ENCODE measurements around the gene SELENOI.

DNA sequence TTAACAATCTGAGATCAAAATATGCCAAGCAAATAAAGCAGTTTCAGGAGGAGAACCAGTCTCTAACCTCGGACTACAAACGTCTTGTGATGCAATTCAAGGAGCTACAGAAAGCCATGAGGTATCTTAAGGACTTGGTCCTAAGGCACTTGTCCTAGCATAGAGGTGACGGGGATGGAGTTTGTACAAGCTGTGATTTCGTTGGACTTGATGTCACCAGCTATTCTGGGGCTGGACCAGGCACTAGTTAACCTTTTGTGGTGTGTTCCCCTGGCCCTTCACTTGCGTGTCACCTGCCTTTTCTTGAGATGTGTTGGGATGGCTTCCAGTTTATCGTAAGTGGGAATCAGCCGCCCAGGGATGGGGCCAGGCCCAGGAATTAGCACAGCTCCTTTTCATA lies 98.3 kb downstream of the SELENOI start:
- TF ChIP-seq EZH2phosphoT487 (IDR thresholded peaks at IDR 0.05; ENCODE audit: unreplicated experiment) (no peak), EZH2 (IDR thresholded peaks at IDR 0.05; ENCODE audit: low read depth, unreplicated experiment) (no peak), JUNB (IDR thresholded peaks at IDR 0.05; ENCODE audit: unreplicated experiment) (no peak), POLR2AphosphoS5 (IDR thresholded peaks at IDR 0.05; ENCODE audit: low read depth) (no peak)
- TF ChIP-seq, protein P1, sequence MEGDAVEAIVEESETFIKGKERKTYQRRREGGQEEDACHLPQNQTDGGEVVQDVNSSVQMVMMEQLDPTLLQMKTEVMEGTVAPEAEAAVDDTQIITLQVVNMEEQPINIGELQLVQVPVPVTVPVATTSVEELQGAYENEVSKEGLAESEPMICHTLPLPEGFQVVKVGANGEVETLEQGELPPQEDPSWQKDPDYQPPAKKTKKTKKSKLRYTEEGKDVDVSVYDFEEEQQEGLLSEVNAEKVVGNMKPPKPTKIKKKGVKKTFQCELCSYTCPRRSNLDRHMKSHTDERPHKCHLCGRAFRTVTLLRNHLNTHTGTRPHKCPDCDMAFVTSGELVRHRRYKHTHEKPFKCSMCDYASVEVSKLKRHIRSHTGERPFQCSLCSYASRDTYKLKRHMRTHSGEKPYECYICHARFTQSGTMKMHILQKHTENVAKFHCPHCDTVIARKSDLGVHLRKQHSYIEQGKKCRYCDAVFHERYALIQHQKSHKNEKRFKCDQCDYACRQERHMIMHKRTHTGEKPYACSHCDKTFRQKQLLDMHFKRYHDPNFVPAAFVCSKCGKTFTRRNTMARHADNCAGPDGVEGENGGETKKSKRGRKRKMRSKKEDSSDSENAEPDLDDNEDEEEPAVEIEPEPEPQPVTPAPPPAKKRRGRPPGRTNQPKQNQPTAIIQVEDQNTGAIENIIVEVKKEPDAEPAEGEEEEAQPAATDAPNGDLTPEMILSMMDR (conservative IDR thresholded peaks at IDR 0.05; ENCODE audit: low read depth in 2 of 2) = no peak
- TF ChIP-seq, protein P2, sequence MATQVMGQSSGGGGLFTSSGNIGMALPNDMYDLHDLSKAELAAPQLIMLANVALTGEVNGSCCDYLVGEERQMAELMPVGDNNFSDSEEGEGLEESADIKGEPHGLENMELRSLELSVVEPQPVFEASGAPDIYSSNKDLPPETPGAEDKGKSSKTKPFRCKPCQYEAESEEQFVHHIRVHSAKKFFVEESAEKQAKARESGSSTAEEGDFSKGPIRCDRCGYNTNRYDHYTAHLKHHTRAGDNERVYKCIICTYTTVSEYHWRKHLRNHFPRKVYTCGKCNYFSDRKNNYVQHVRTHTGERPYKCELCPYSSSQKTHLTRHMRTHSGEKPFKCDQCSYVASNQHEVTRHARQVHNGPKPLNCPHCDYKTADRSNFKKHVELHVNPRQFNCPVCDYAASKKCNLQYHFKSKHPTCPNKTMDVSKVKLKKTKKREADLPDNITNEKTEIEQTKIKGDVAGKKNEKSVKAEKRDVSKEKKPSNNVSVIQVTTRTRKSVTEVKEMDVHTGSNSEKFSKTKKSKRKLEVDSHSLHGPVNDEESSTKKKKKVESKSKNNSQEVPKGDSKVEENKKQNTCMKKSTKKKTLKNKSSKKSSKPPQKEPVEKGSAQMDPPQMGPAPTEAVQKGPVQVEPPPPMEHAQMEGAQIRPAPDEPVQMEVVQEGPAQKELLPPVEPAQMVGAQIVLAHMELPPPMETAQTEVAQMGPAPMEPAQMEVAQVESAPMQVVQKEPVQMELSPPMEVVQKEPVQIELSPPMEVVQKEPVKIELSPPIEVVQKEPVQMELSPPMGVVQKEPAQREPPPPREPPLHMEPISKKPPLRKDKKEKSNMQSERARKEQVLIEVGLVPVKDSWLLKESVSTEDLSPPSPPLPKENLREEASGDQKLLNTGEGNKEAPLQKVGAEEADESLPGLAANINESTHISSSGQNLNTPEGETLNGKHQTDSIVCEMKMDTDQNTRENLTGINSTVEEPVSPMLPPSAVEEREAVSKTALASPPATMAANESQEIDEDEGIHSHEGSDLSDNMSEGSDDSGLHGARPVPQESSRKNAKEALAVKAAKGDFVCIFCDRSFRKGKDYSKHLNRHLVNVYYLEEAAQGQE (IDR thresholded peaks at IDR 0.05; ENCODE audit: unreplicated experiment) = no peak
- TF ChIP-seq, protein P3, sequence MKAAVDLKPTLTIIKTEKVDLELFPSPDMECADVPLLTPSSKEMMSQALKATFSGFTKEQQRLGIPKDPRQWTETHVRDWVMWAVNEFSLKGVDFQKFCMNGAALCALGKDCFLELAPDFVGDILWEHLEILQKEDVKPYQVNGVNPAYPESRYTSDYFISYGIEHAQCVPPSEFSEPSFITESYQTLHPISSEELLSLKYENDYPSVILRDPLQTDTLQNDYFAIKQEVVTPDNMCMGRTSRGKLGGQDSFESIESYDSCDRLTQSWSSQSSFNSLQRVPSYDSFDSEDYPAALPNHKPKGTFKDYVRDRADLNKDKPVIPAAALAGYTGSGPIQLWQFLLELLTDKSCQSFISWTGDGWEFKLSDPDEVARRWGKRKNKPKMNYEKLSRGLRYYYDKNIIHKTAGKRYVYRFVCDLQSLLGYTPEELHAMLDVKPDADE (IDR thresholded peaks at IDR 0.05) = no peak
